B cell (primary cell): Measurements from ENCODE around the gene KYAT1.
"Not testable (repeated sequence)": the region's sequence is repeated elsewhere in the genome, so short reads cannot be mapped to it uniquely, and the experiment has no call there.

Source experiments
- EZH2 ChIP-seq: IDR thresholded peaks from 2 replicates; pipeline ENCODE4 v1.6.1; 2012; ENCODE audit warnings: borderline replicate concordance, low read depth, mild to moderate bottlenecking, moderate library complexity, low read length; ENCODE audit not compliant: insufficient read depth, poor library complexity, severe bottlenecking
- TF ChIP-seq, protein P1 (sequence below): fragments of 200-600 bp; IDR thresholded peaks from one replicate; pipeline ENCODE4 v1.8.0; 2022; ENCODE audit warnings: antibody characterized with exemption, mild to moderate bottlenecking

DNA sequence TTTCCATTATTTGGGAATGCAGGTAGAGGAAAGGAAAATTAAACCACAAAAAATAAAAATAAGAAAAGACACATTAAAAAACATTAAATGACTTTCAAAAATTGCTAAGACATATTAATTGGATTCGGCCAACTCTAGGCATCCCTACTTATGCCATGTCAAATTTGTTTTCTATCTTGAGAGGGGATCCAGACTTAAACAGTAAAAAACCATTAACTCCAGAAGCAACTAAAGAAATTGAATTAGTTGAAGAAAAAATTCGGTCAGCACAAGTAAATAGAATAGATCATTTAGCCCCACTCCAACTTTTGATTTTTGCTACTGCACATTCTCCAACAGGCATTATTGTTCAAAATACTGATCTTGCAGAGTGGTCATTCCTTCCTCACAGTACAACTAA, 29.1 kb downstream of the KYAT1 start:
- TF ChIP-seq EZH2 = not testable (repeated sequence)
- TF ChIP-seq, protein P1, sequence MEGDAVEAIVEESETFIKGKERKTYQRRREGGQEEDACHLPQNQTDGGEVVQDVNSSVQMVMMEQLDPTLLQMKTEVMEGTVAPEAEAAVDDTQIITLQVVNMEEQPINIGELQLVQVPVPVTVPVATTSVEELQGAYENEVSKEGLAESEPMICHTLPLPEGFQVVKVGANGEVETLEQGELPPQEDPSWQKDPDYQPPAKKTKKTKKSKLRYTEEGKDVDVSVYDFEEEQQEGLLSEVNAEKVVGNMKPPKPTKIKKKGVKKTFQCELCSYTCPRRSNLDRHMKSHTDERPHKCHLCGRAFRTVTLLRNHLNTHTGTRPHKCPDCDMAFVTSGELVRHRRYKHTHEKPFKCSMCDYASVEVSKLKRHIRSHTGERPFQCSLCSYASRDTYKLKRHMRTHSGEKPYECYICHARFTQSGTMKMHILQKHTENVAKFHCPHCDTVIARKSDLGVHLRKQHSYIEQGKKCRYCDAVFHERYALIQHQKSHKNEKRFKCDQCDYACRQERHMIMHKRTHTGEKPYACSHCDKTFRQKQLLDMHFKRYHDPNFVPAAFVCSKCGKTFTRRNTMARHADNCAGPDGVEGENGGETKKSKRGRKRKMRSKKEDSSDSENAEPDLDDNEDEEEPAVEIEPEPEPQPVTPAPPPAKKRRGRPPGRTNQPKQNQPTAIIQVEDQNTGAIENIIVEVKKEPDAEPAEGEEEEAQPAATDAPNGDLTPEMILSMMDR = not testable (repeated sequence)
